H1 (cell line): ENCODE results near the gene DHX9. TPM values are rescaled to one million over a fixed set of nuclear protein-coding genes. Genes with fewer than 3 reads are reported as not detected.
A peak's percentile ranks its signal among the peaks of the same experiment; 100 is the strongest.

Experiments used
- CTCF ChIA-PET: fragments of 300-600 bp; sonication (Branson Sonifier 250); formaldehyde crosslinking; loops from one replicate; lab custom pipeline; 2021; ENCODE audit not compliant: partially characterized antibody; lab: Charles Lee
- POLR2A ChIA-PET: fragments of 300-600 bp; sonication (Branson Sonifier 250); formaldehyde crosslinking; loops from one replicate; lab custom pipeline; 2021; ENCODE audit warnings: inconsistent platforms; ENCODE audit not compliant: partially characterized antibody; lab: Charles Lee
- DNase-seq, 2 experiments: peaks; one replicate each; pipeline versions ENCODE4 v3.0.0 to v3.0.0-alpha.2; 2010 to 2022; ENCODE audit warnings: low spot score in 2 of 2, low read depth in 1 of 2, mixed read lengths in 1 of 2
- FAIRE-seq: peaks from 2 replicates; lab custom pipeline; 2011; peaks lifted over from hg19 to GRCh38; lab: Jason Lieb, UNC
- H2AFZ ChIP-seq: 2 replicates; pipeline ENCODE4 v1.8.1; 2012; ENCODE audit warnings: low read length, inconsistent platforms
- H2AK5ac ChIP-seq: 2 replicates; pipeline ENCODE4 v1.6.1; 2013; ENCODE audit warnings: low read depth, low read length
- H2BK120ac ChIP-seq: replicated peaks from 2 replicates; pipeline ENCODE3; 2013; ENCODE audit warnings: low read depth, low read length, inconsistent platforms
- H2BK12ac ChIP-seq: 2 replicates; pipeline ENCODE4 v1.6.1; 2013; ENCODE audit warnings: low read depth, low read length
- H2BK15ac ChIP-seq: 2 replicates; pipeline ENCODE4 v1.6.1; 2013; ENCODE audit warnings: low read length
- H2BK20ac ChIP-seq: 2 replicates; pipeline ENCODE4 v1.6.1; 2013; ENCODE audit warnings: low read length
- H2BK5ac ChIP-seq: 2 replicates; pipeline ENCODE4 v1.6.1; 2013; ENCODE audit warnings: low read depth, low read length
- H3K14ac ChIP-seq: 2 replicates; pipeline ENCODE4 v1.6.1; 2013; ENCODE audit warnings: inconsistent platforms; ENCODE audit not compliant: insufficient read length
- H3K18ac ChIP-seq: 2 replicates; pipeline ENCODE4 v1.6.1; 2013; ENCODE audit warnings: low read length; ENCODE audit errors: extremely low read depth
- H3K23ac ChIP-seq: 2 replicates; pipeline ENCODE4 v1.6.1; 2013; ENCODE audit warnings: inconsistent platforms; ENCODE audit not compliant: insufficient read length
- H3K23me2 ChIP-seq: 2 replicates; pipeline ENCODE4 v1.6.1; 2013; ENCODE audit warnings: low read depth, low read length
- H3K27ac ChIP-seq: 2 replicates; pipeline ENCODE4 v1.6.1; 2011; ENCODE audit warnings: low read depth, low read length, inconsistent platforms
- H3K27me3 ChIP-seq, 4 experiments: replicated peaks in 1 of 4; 1 replicate in 1 of 4; 2 replicates in 3 of 4; pipeline versions ENCODE4 v1.6.1 to v1.8.1; 2011 to 2013; ENCODE audit warnings: low read length in 3 of 4, mild to moderate bottlenecking in 3 of 4, inconsistent platforms in 2 of 4, mixed read lengths in 2 of 4, moderate library complexity in 1 of 4; ENCODE audit not compliant: control insufficient read depth in 3 of 4, insufficient read depth in 3 of 4; ENCODE audit errors: extremely low read depth in 1 of 4
- H3K36me3 ChIP-seq, 4 experiments: 2 replicates each; pipeline versions ENCODE4 v1.6.1 to v1.8.1; 2011 to 2013; ENCODE audit warnings: mild to moderate bottlenecking in 4 of 4, low read length in 3 of 4, moderate library complexity in 2 of 4, control low read depth in 1 of 4, inconsistent platforms in 1 of 4; ENCODE audit not compliant: insufficient read depth in 4 of 4, control insufficient read depth in 2 of 4
- H3K4ac ChIP-seq: replicated peaks from 2 replicates; pipeline ENCODE3; 2013; ENCODE audit warnings: low read length, low read depth, mixed read lengths, inconsistent platforms; ENCODE audit not compliant: insufficient read length
- H3K4me1 ChIP-seq, 4 experiments: replicated peaks in 1 of 4; 1 replicate in 1 of 4; 2 replicates in 3 of 4; pipeline versions ENCODE4 v1.6.1 to v1.8.1; 2011 to 2013; ENCODE audit warnings: low read length in 3 of 4, inconsistent platforms in 2 of 4, mixed read lengths in 1 of 4; ENCODE audit not compliant: insufficient read depth in 4 of 4, control insufficient read depth in 3 of 4
- H3K4me2 ChIP-seq, 2 experiments: 2 replicates each; pipeline versions ENCODE4 v1.6.1 to v1.8.1; 2011 to 2013; ENCODE audit warnings: low read depth in 2 of 2, low read length in 2 of 2, control low read depth in 1 of 2, inconsistent platforms in 1 of 2, mild to moderate bottlenecking in 1 of 2; ENCODE audit not compliant: insufficient read depth in 1 of 2
- H3K4me3 ChIP-seq, 4 experiments: fragments of 200-600, 300-600 bp in 1 of 4; sonication (generic), shearing (Covaris generic), sonication (Bioruptor Twin) in 1 of 4; 2 replicates each; pipeline versions ENCODE4 v1.5.1 to v1.8.1; 2011 to 2016; ENCODE audit warnings: low read length in 4 of 4, low read depth in 3 of 4, control low read depth in 2 of 4, inconsistent platforms in 2 of 4, mild to moderate bottlenecking in 2 of 4, mixed read lengths in 1 of 4, moderate library complexity in 1 of 4; ENCODE audit not compliant: insufficient read depth in 2 of 4; ENCODE audit errors: extremely low read depth in 1 of 4
- H3K56ac ChIP-seq: replicated peaks from 2 replicates; pipeline ENCODE3; 2013; ENCODE audit warnings: low read depth, mild to moderate bottlenecking, mixed read lengths, low read length, inconsistent platforms; ENCODE audit not compliant: insufficient read length
- H3K79me1 ChIP-seq: 2 replicates; pipeline ENCODE4 v1.6.1; 2013; ENCODE audit warnings: low read depth, low read length, control low read depth
- H3K79me2 ChIP-seq, 2 experiments: 2 replicates each; pipeline versions ENCODE4 v1.6.1 to v1.8.1; 2012 to 2013; ENCODE audit warnings: low read length in 2 of 2, mild to moderate bottlenecking in 2 of 2, inconsistent platforms in 1 of 2; ENCODE audit not compliant: insufficient read depth in 2 of 2, control insufficient read depth in 1 of 2
- H3K9ac ChIP-seq, 4 experiments: replicated peaks in 1 of 4; 1 replicate in 1 of 4; 2 replicates in 3 of 4; pipeline versions ENCODE4 v1.6.1 to v1.8.1; 2011 to 2013; ENCODE audit warnings: low read depth in 3 of 4, low read length in 3 of 4, control low read depth in 2 of 4, mild to moderate bottlenecking in 2 of 4, moderate library complexity in 2 of 4, inconsistent platforms in 1 of 4; ENCODE audit errors: extremely low read depth in 1 of 4
- H3K9me3 ChIP-seq, 2 experiments: 2 replicates each; pipeline versions ENCODE4 v1.6.1 to v1.8.1; 2012 to 2013; ENCODE audit warnings: mild to moderate bottlenecking in 2 of 2, moderate library complexity in 2 of 2, control low read depth in 1 of 2, inconsistent platforms in 1 of 2, low read depth in 1 of 2, low read length in 1 of 2, mixed read lengths in 1 of 2; ENCODE audit not compliant: insufficient read depth in 2 of 2
- H4K20me1 ChIP-seq, 2 experiments: replicated peaks in 1 of 2; 2 replicates each; pipeline versions ENCODE3 to v1.8.1; 2011 to 2013; ENCODE audit warnings: inconsistent platforms in 2 of 2, low read length in 2 of 2, mild to moderate bottlenecking in 1 of 2; ENCODE audit not compliant: insufficient read depth in 2 of 2, control insufficient read depth in 1 of 2
- H4K5ac ChIP-seq: 2 replicates; pipeline ENCODE4 v1.6.1; 2013; ENCODE audit warnings: low read length, low read depth, mixed read lengths, inconsistent platforms; ENCODE audit not compliant: insufficient read length
- H4K8ac ChIP-seq: 2 replicates; pipeline ENCODE4 v1.8.0; 2013; ENCODE audit warnings: mild to moderate bottlenecking, moderate library complexity, low read length, inconsistent platforms; ENCODE audit not compliant: insufficient read depth; ENCODE audit errors: extremely low read depth
- H4K91ac ChIP-seq: replicated peaks from 2 replicates; pipeline ENCODE3; 2013; ENCODE audit warnings: low read length, mixed read lengths, inconsistent platforms; ENCODE audit not compliant: insufficient read length
- EP300 ChIP-seq, 2 experiments: IDR thresholded peaks; 1 replicate in 1 of 2; 2 replicates in 1 of 2; pipeline ENCODE4 v1.6.1; 2011 to 2012; ENCODE audit warnings: low read depth in 2 of 2, low read length in 2 of 2, mild to moderate bottlenecking in 2 of 2, borderline replicate concordance in 1 of 2, inconsistent platforms in 1 of 2, moderate library complexity in 1 of 2
- KDM1A ChIP-seq: fragments of 200-600, 300-600 bp; sonication (generic); IDR thresholded peaks from 2 replicates; pipeline ENCODE4 v1.7.1; 2016; ENCODE audit warnings: mild to moderate bottlenecking, low read length, borderline replicate concordance
- NRF1 ChIP-seq: IDR thresholded peaks from 2 replicates; pipeline ENCODE4 v1.6.1; 2011; ENCODE audit warnings: mild to moderate bottlenecking, low read depth, low read length, improper control_type of control experiment
- PHF8 ChIP-seq: fragments of 200-600 bp; sonication (generic); conservative IDR thresholded peaks from 2 replicates; pipeline ENCODE4 v1.7.1; 2012; ENCODE audit warnings: low read depth, mild to moderate bottlenecking, inconsistent platforms, low read length, moderate library complexity
- RBBP5 ChIP-seq: IDR thresholded peaks from 2 replicates; pipeline ENCODE4 v1.7.1; 2012; ENCODE audit warnings: low read depth, mild to moderate bottlenecking, inconsistent platforms, low read length, moderate library complexity, borderline replicate concordance
- TBP ChIP-seq: IDR thresholded peaks from 2 replicates; pipeline ENCODE4 v1.6.1; 2011; ENCODE audit warnings: low read depth, low read length, improper control_type of control experiment
- TCF12 ChIP-seq: IDR thresholded peaks from 2 replicates; pipeline ENCODE4 v1.6.1; 2011; ENCODE audit warnings: low read depth, mild to moderate bottlenecking, low read length
- WGBS, 2 experiments: shearing (Covaris generic) in 1 of 2; methylation state at CpG; one replicate each; pipeline versions ENCODE4 v1.1.6 to v1.1.7; 2013 to 2015; ENCODE audit warnings: low lambda C conversion rate in 2 of 2, mixed read lengths in 2 of 2, inconsistent platforms in 1 of 2, low coverage in 1 of 2, missing lambda C conversion rate in 1 of 2; ENCODE audit not compliant: insufficient replicate concordance in 2 of 2, insufficient coverage in 1 of 2, insufficient read length in 1 of 2; ENCODE audit errors: extremely low coverage in 1 of 2, missing lambda C conversion rate in 1 of 2; 5-methylcytosine and 5-hydroxymethylcytosine counted together
- polyA plus RNA-seq, 7 experiments: library from polyadenylated mRNA; depleted of rRNA in 3 of 7; stranded (reverse) in 5 of 7; unstranded in 2 of 7; fragments of >200 nt in 5 of 7; fragments of 200-250 nt in 2 of 7; gene quantifications; 1 replicate in 5 of 7; 2 replicates in 1 of 7; 4 replicates in 1 of 7; pipeline versions ENCODE4 v1.2.1 to v1.2.3, GENCODE V29; 2011 to 2013; ENCODE audit warnings: missing spikeins in 2 of 7, mixed read lengths in 2 of 7
- total RNA-seq: library from RNA; stranded (reverse); fragmentation: NEBNext Ultra II Directional; extraction: Animal tissue kit (Norgen Biotek cat#: 25700); gene quantifications from 2 replicates; pipeline ENCODE4 v1.2.1, GENCODE V29; 2021

Gene DHX9
- total and polyA plus RNA-seq, 2 of the 8 experiments (the other 6 are each of a cell fraction or from before 2014, with no cell fraction given), result 153 to 333 TPM

DNA sequence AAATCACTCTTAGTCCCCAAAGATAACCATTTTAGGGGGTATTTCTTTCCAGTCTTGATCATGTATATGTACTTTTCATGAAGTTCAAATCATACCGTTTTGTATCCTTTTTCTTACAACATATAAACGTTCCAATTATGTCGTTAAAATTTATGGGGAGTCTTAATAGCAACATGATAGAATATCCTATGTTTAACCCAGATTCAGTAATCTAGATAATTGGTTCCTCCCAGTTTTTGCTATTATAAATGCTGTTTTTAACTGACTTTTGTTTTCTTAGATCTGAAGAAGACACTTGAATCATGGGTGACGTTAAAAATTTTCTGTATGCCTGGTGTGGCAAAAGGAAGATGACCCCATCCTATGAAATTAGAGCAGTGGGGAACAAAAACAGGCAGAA is 3.1 kb downstream of the DHX9 start:
- Histone ChIP-seq H4K8ac (no peak overlapping the region), H2AFZ (no peak overlapping the region), H3K23ac (no peak overlapping the region), H3K4me3 (peak overlapping the region in 2 of 4 experiments; percentile 88; a peak in 2 of 8 replicates), H2BK12ac (no peak overlapping the region), H2BK15ac (no peak overlapping the region), H3K27ac (no peak overlapping the region), H4K91ac (no peak overlapping the region), H3K4me1 (peaks cover 0 to 15% (median 6%) of the 10 kb centered on the region in 4 experiments; a peak in 4 of 7 replicates), H2AK5ac (no peak overlapping the region), H3K56ac (no peak overlapping the region), H2BK120ac (no peak overlapping the region), H3K36me3 (peaks cover 6 to 61% (median 24%) of the 10 kb centered on the region in 4 experiments), H3K9ac (peak overlapping the region in 1 of 4 experiments; percentile 39; a peak in 1 of 7 replicates), H3K18ac (no peak overlapping the region), H3K14ac (no peak overlapping the region), H3K4me2 (peak overlapping the region; percentile 74 to 81), H3K27me3 (no peaks in the 10 kb centered on the region), H3K79me2 (peaks cover 57 to 77% of the 10 kb centered on the region in 2 experiments), H2BK20ac (no peak overlapping the region), H3K4ac (no peak overlapping the region), H3K9me3 (no peaks in the 10 kb centered on the region), H3K79me1 (peaks cover 6% of the 10 kb centered on the region; the same call in 1 of the 2 replicates), H3K23me2 (peaks cover 7% of the 10 kb centered on the region), H2BK5ac (no peak overlapping the region), H4K20me1 (peaks cover 28 to 59% of the 10 kb centered on the region in 2 experiments)
- POLR2A ChIA-PET, result interaction anchor here (0.6 to 7.9 kb wide), 8 partner anchors 12 to 283 kb away, joined by 3 to 93 read pairs (median 11); no protein-coding TSS in a partner anchor
- CTCF ChIA-PET, result interaction anchor here (0.9 kb wide), 1 partner anchor 51 kb away, joined by 3 read pairs; no protein-coding TSS in a partner anchor
- FAIRE-seq (no peak), DNase-seq (no peak)
- WGBS, 2 experiments, result 86% methylated on average over 4 of the region's 4 CpGs; no CpG with 5 or more reads in 1 of the 2 experiments
- no peak for TF ChIP-seq RBBP5
- TF ChIP-seq NRF1, result no peak
- TF ChIP-seq KDM1A, result no peak
- TF ChIP-seq TBP, result no peak
- no peak for TF ChIP-seq PHF8
- no peak for TF ChIP-seq TCF12
- TF ChIP-seq EP300 (IDR thresholded peaks at IDR 0.05; ENCODE audit: borderline replicate concordance in 1 of 2, low read depth in 2 of 2, low read length in 2 of 2), result no peak
- TF ChIP-seq, all 59 proteins: peak for 0
- H4K5ac ChIP-seq, result no peak overlapping the region
